ENCODE data around the gene DNAJB6.
A peak's percentile ranks its signal among the peaks of the same experiment; 100 is the strongest.
"Not testable (repeated sequence)": the region's sequence is repeated elsewhere in the genome, so short reads cannot be mapped to it uniquely, and the experiment has no call there.

Gene DNAJB6

GRCh38 chr7:157445246-157445955, 108.6 kb downstream of the DNAJB6 start:
- peak; percentile 6 for DNase-seq

- DNase-seq = no peak
Measured at GRCh38 chr7:157445956-157446295, 109.1 kb downstream of the DNAJB6 start.

- no peak for DNase-seq
Measured at GRCh38 chr7:157446322-157446721, 109.5 kb downstream of the DNAJB6 start.

- not testable (repeated sequence) for DNase-seq
Measured at GRCh38 chr7:157454003-157454402, 117.2 kb downstream of the DNAJB6 start.

- no peak for DNase-seq
Measured at GRCh38 chr7:157457355-157458253, 120.8 kb downstream of the DNAJB6 start.

- no peak for DNase-seq
Measured at GRCh38 chr7:157458254-157458633, 121.4 kb downstream of the DNAJB6 start.

GRCh38 chr7:157459966-157460365, 123.2 kb downstream of the DNAJB6 start:
- no peak for DNase-seq

- no peak for DNase-seq
Measured at GRCh38 chr7:157460721-157461120, 123.9 kb downstream of the DNAJB6 start.

- DNase-seq = no peak
Measured at GRCh38 chr7:157461573-157462418, 125.0 kb downstream of the DNAJB6 start.

GRCh38 chr7:157462419-157462771, 125.6 kb downstream of the DNAJB6 start:
- no peak for DNase-seq

- DNase-seq = no peak
Measured at GRCh38 chr7:157462840-157463239, 126.0 kb downstream of the DNAJB6 start.

- no peak for DNase-seq
Measured at GRCh38 chr7:157463245-157463644, 126.4 kb downstream of the DNAJB6 start.

- DNase-seq = no peak
Measured at GRCh38 chr7:157464111-157464970, 127.5 kb downstream of the DNAJB6 start.

GRCh38 chr7:157464971-157465886, 128.4 kb downstream of the DNAJB6 start:
- no peak for DNase-seq

GRCh38 chr7:157465891-157466866, 129.4 kb downstream of the DNAJB6 start:
- no peak for DNase-seq

GRCh38 chr7:157466867-157467261, 130.1 kb downstream of the DNAJB6 start:
- DNase-seq = no peak
